Measurements from ENCODE around the gene RNF40. TPM values are rescaled to one million over a fixed set of nuclear protein-coding genes. Genes with fewer than 3 reads are reported as not detected.

The RNF40 gene
- polyA plus RNA-seq, 1 donor (not counting 4 experiments of a cell fraction or from before 2014, with no cell fraction given): 52.7 TPM

DNA sequence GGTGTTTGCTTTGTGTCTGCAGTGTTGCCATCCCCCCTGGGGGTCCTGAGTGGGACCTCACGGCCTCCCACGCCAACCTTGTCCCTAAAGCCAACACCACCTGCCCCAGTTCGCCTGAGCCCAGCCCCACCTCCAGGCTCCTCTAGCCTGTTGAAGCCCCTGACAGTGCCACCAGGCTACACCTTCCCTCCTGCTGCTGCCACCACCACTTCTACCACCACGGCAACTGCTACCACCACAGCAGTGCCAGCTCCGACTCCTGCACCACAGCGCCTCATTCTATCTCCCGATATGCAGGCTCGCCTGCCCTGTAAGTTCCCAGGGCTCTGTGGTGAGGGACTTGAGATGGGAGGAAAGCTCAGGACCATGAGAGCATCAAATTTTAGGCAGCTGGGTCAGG is 41.0 kb upstream of the RNF40 start:
- H3K36me3 ChIP-seq (ENCODE audit: control insufficient read depth in 2 of 2, extremely low read depth in 1 of 2, insufficient read depth in 2 of 2, low read length in 2 of 2): peaks cover 58 to 60% of the 10 kb centered on the region in 2 experiments

DNA sequence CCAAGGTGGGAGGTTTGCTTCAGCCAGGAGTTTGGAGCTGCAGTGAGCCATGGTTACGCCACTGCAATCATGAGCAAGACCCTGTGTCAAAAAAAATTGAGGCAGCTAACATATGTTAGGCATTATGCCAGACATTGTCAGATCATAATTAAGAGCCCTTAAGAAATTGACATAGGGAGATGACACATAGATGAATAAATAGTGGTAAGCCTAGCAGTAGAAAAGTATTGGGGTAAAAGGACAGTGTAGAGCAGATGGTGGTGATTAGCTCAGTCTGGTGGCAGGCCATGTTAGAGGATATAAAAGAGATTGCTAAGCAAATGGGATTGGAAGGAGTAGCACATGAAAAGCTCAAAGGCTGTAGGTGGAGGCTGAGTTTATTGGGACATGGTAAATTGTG is 40.5 kb upstream of the RNF40 start:
- H3K4me2 ChIP-seq (ENCODE audit: control insufficient read depth, extremely low read depth, insufficient read depth, low read depth, low read length): no peak overlapping the region
- no peak overlapping the region for H3K9ac ChIP-seq (ENCODE audit: control insufficient read depth, extremely low read depth, insufficient read depth, low read length)
- TF ChIP-seq EZH2 (IDR thresholded peaks at IDR 0.05; ENCODE audit: low read length): no peak
- TF ChIP-seq, protein P1, sequence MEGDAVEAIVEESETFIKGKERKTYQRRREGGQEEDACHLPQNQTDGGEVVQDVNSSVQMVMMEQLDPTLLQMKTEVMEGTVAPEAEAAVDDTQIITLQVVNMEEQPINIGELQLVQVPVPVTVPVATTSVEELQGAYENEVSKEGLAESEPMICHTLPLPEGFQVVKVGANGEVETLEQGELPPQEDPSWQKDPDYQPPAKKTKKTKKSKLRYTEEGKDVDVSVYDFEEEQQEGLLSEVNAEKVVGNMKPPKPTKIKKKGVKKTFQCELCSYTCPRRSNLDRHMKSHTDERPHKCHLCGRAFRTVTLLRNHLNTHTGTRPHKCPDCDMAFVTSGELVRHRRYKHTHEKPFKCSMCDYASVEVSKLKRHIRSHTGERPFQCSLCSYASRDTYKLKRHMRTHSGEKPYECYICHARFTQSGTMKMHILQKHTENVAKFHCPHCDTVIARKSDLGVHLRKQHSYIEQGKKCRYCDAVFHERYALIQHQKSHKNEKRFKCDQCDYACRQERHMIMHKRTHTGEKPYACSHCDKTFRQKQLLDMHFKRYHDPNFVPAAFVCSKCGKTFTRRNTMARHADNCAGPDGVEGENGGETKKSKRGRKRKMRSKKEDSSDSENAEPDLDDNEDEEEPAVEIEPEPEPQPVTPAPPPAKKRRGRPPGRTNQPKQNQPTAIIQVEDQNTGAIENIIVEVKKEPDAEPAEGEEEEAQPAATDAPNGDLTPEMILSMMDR (optimal IDR thresholded peaks at IDR 0.05 in 1 of 3, IDR thresholded peaks at IDR 0.05 in 1 of 3, conservative IDR thresholded peaks at IDR 0.05 in 1 of 3; ENCODE audit: extremely low read depth in 1 of 3, insufficient read depth in 2 of 3, low read length in 3 of 3): no peak
- H3K9me1 ChIP-seq (ENCODE audit: control insufficient read depth, extremely low read depth, insufficient read depth, low read length): no peaks in the 10 kb centered on the region
- no peaks in the 10 kb centered on the region for H3K27me3 ChIP-seq (ENCODE audit: control insufficient read depth, extremely low read depth, insufficient read depth, low read length)
- dilution Hi-C loops (cut with MboI; ENCODE audit: extremely low pct_ligation_motif_present, low sequenced_read_pairs): no loop called here
- H3K4me3 ChIP-seq (ENCODE audit: control insufficient read depth in 2 of 3, extremely low read depth in 1 of 3, insufficient read depth in 2 of 3, low read depth in 1 of 3, low read length in 3 of 3): no peak overlapping the region
- H3K27ac ChIP-seq (ENCODE audit: control insufficient read depth, insufficient read depth, low read length): no peak overlapping the region
- no peak overlapping the region for H2AFZ ChIP-seq (ENCODE audit: control insufficient read depth, low read length)
- H3K79me2 ChIP-seq (ENCODE audit: control insufficient read depth, insufficient read depth, low read length): peaks cover 51% of the 10 kb centered on the region
- DNase-seq (ENCODE audit: low read depth, low spot score) (no peak), FAIRE-seq (no peak)
- H3K36me3 ChIP-seq (ENCODE audit: control insufficient read depth in 2 of 2, extremely low read depth in 1 of 2, insufficient read depth in 2 of 2, low read length in 2 of 2): peaks cover 55 to 56% of the 10 kb centered on the region in 2 experiments
- no peaks in the 10 kb centered on the region for H4K20me1 ChIP-seq (ENCODE audit: control insufficient read depth, extremely low read depth, insufficient read depth, low read length)
- no peaks in the 10 kb centered on the region for H3K4me1 ChIP-seq (ENCODE audit: control insufficient read depth, extremely low read depth, insufficient read depth, low read length)
- H3K9me3 ChIP-seq (ENCODE audit: control insufficient read depth, low read depth, low read length): no peaks in the 10 kb centered on the region

More for the DNA sequence above, 41.0 kb upstream of the RNF40 start:
- Histone ChIP-seq H2AFZ (ENCODE audit: control insufficient read depth, low read length) (no peak overlapping the region), H3K27ac (ENCODE audit: control insufficient read depth, insufficient read depth, low read length) (no peak overlapping the region), H3K4me2 (ENCODE audit: control insufficient read depth, extremely low read depth, insufficient read depth, low read depth, low read length) (no peak overlapping the region), H3K9me3 (ENCODE audit: control insufficient read depth, low read depth, low read length) (no peaks in the 10 kb centered on the region), H3K9me1 (ENCODE audit: control insufficient read depth, extremely low read depth, insufficient read depth, low read length) (no peaks in the 10 kb centered on the region), H3K27me3 (ENCODE audit: control insufficient read depth, extremely low read depth, insufficient read depth, low read length) (no peaks in the 10 kb centered on the region), H3K4me3 (ENCODE audit: control insufficient read depth in 2 of 3, extremely low read depth in 1 of 3, insufficient read depth in 2 of 3, low read depth in 1 of 3, low read length in 3 of 3) (no peak overlapping the region), H3K79me2 (ENCODE audit: control insufficient read depth, insufficient read depth, low read length) (peaks cover 55% of the 10 kb centered on the region), H3K9ac (ENCODE audit: control insufficient read depth, extremely low read depth, insufficient read depth, low read length) (no peak overlapping the region), H3K4me1 (ENCODE audit: control insufficient read depth, extremely low read depth, insufficient read depth, low read length) (no peaks in the 10 kb centered on the region), H4K20me1 (ENCODE audit: control insufficient read depth, extremely low read depth, insufficient read depth, low read length) (no peaks in the 10 kb centered on the region)
- no peak for FAIRE-seq
- TF ChIP-seq EZH2 (IDR thresholded peaks at IDR 0.05; ENCODE audit: low read length): no peak
- TF ChIP-seq, protein P1 (optimal IDR thresholded peaks at IDR 0.05 in 1 of 3, IDR thresholded peaks at IDR 0.05 in 1 of 3, conservative IDR thresholded peaks at IDR 0.05 in 1 of 3; ENCODE audit: extremely low read depth in 1 of 3, insufficient read depth in 2 of 3, low read length in 3 of 3): no peak
- no peak for DNase-seq (ENCODE audit: low read depth, low spot score)
- dilution Hi-C loops (cut with MboI; ENCODE audit: extremely low pct_ligation_motif_present, low sequenced_read_pairs): no loop called here

Data from keratinocyte (primary cell).